Astrocyte (in vitro differentiated cells and primary cell): ENCODE measurements around the gene CHST11.

Source experiments
- EZH2 ChIP-seq: IDR thresholded peaks from 2 replicates; pipeline ENCODE4 v1.6.1; 2012; ENCODE audit warnings: mild to moderate bottlenecking, low read length, inconsistent platforms; ENCODE audit not compliant: insufficient read depth
- TF ChIP-seq, protein P1 (sequence below): IDR thresholded peaks from 2 replicates; pipeline ENCODE4 v1.5.1; 2011; ENCODE audit warnings: low read depth, mild to moderate bottlenecking, inconsistent platforms, low read length, moderate library complexity; ENCODE audit not compliant: insufficient read depth

DNA sequence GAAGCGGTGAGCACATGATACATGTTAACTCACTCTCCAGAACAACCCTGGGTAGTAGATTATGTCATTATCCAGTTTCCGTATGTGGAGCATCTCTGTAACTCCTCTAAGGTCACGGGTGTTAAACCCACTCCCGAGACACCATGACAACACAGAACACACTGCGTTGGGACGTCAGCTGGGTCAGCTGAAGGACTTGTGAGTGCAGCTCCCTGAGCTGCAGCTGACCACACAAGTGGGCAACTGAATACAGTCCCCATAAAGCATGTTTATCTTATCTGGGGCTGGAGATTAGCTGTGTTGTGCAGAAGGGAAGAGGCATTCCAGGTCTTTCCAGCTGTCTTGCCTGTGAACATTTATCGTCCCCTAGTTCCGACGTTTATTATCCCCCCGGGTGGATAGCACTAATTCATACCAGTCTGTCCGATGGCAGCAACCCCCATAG lies 211.5 kb downstream of the CHST11 start:
- TF ChIP-seq, protein P1, sequence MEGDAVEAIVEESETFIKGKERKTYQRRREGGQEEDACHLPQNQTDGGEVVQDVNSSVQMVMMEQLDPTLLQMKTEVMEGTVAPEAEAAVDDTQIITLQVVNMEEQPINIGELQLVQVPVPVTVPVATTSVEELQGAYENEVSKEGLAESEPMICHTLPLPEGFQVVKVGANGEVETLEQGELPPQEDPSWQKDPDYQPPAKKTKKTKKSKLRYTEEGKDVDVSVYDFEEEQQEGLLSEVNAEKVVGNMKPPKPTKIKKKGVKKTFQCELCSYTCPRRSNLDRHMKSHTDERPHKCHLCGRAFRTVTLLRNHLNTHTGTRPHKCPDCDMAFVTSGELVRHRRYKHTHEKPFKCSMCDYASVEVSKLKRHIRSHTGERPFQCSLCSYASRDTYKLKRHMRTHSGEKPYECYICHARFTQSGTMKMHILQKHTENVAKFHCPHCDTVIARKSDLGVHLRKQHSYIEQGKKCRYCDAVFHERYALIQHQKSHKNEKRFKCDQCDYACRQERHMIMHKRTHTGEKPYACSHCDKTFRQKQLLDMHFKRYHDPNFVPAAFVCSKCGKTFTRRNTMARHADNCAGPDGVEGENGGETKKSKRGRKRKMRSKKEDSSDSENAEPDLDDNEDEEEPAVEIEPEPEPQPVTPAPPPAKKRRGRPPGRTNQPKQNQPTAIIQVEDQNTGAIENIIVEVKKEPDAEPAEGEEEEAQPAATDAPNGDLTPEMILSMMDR: no peak
- TF ChIP-seq EZH2: no peak
